Spleen (tissue), 11 donors: Measurements from ENCODE around the gene KISS1R. TPM values are rescaled to one million over a fixed set of nuclear protein-coding genes. Genes with fewer than 3 reads are reported as not detected.

Experiments used
- DNase-seq: peaks from one replicate; pipeline ENCODE4 v3.0.0-alpha.2; 2020
- H3K27ac ChIP-seq, 8 donors: fragments of 200-600 bp; sonication (generic) in 7 of 8; 1 replicate in 4 of 8; 2 replicates in 4 of 8; pipeline versions ENCODE4 v1.5.0 to v1.8.0; 2016 to 2021; ENCODE audit warnings: inconsistent platforms in 4 of 8, mild to moderate bottlenecking in 4 of 8, moderate library complexity in 1 of 8
- H3K27me3 ChIP-seq, 7 donors: fragments of 200-600 bp; sonication (generic) in 6 of 7; replicated peaks in 1 of 7; 1 replicate in 4 of 7; 2 replicates in 3 of 7; pipeline versions ENCODE4 v1.5.0 to v1.8.0; 2016 to 2021; ENCODE audit warnings: inconsistent platforms in 3 of 7, mild to moderate bottlenecking in 1 of 7
- H3K36me3 ChIP-seq, 6 donors: fragments of 200-600 bp; sonication (generic) in 5 of 6; 1 replicate in 4 of 6; 2 replicates in 2 of 6; pipeline versions ENCODE4 v1.5.0 to v1.8.0; 2016 to 2021; ENCODE audit warnings: inconsistent platforms in 2 of 6
- H3K4me1 ChIP-seq, 6 donors: fragments of 200-600 bp; sonication (generic) in 5 of 6; 1 replicate in 3 of 6; 2 replicates in 3 of 6; pipeline versions ENCODE4 v1.5.0 to v1.8.0; 2016 to 2021; ENCODE audit warnings: inconsistent platforms in 3 of 6
- H3K4me3 ChIP-seq, 8 donors: fragments of 200-600 bp; sonication (generic) in 7 of 8; 1 replicate in 4 of 8; 2 replicates in 4 of 8; pipeline versions ENCODE4 v1.5.0 to v1.8.0; 2016 to 2021; ENCODE audit warnings: inconsistent platforms in 4 of 8, mild to moderate bottlenecking in 4 of 8, moderate library complexity in 2 of 8
- H3K9me3 ChIP-seq, 8 donors: fragments of 200-600 bp; sonication (generic) in 7 of 8; 1 replicate in 4 of 8; 2 replicates in 4 of 8; pipeline versions ENCODE4 v1.5.0 to v1.8.0; 2016 to 2021; ENCODE audit warnings: inconsistent platforms in 4 of 8
- CTCF ChIP-seq, 11 experiments: fragments of 200-600 bp in 7 of 11; fragments of 450-650 bp in 4 of 11; sonication (generic) in 4 of 11; IDR thresholded peaks in 8 of 11; conservative IDR thresholded peaks in 3 of 11; 1 replicate in 7 of 11; 2 replicates in 4 of 11; pipeline versions ENCODE4 v1.4.0 to v1.8.0; 2016 to 2021; ENCODE audit warnings: antibody characterized with exemption in 11 of 11, inconsistent platforms in 4 of 11, mild to moderate bottlenecking in 1 of 11
- POLR2A ChIP-seq, 3 donors: fragments of 450-650 bp; IDR thresholded peaks; one replicate each; pipeline ENCODE4 v1.5.1; 2017; ENCODE audit warnings: antibody characterized with exemption in 3 of 3, mild to moderate bottlenecking in 1 of 3
- POLR2AphosphoS5 ChIP-seq, 3 donors: sonication (generic); formaldehyde crosslinking; IDR thresholded peaks; one replicate each; pipeline ENCODE4 v1.5.1; 2017; ENCODE audit warnings: antibody characterized with exemption in 3 of 3
- WGBS, 5 donors: extraction: QIAGEN DNeasy Blood & Tissue Kit in 3 of 5; methylation state at CpG; one replicate each; pipeline versions ENCODE4 v1.1.5 to v1.1.7; 2013 to 2018; 5-methylcytosine and 5-hydroxymethylcytosine counted together
- intact Hi-C: fragments of 100-400 bp; cut with DNase I; formaldehyde crosslinking; loops from one replicate; pipeline ENCODE4 v1.15.0; 2023; ENCODE audit warnings: low total_unique reads
- polyA plus RNA-seq, 3 donors: library from polyadenylated mRNA; stranded (reverse); fragments of 200-250 nt; gene quantifications; one replicate each; pipeline ENCODE4 v1.2.1, GENCODE V29; 2013
- total RNA-seq, 7 donors: library from RNA; depleted of rRNA in 3 of 7; stranded (reverse); fragments of >200 nt in 3 of 7; fragmentation: NEBNext Ultra II Directional in 4 of 7; extraction: Animal tissue kit (Norgen Biotek cat#: 25700) in 4 of 7; gene quantifications; one replicate each; pipeline versions ENCODE4 v1.1.0 to v1.2.1, GENCODE V29; 2016 to 2021
- donor health status: healthy with polysubstance abuse.
- donor health status: DM: no; HTN: no; CAD: no; lungs with moderate emphysema.
- donor health status: DM: no; HTN: no; CAD: no.
- donor health status: Bipolar disorder and iron deficiency.
- donor health status: healthy.
- donor health status: DM: no; HTN: no; CAD: no.
- donor health status: DM: yes; HTN: yes; CAD: no.

KISS1R gene
- total and polyA plus RNA-seq, 10 donors: 0.22 to 0.50 (median 0.35) TPM; not detected in 2

GRCh38 chr19:907183-907853 lies 9.8 kb upstream of the KISS1R start:
- H3K27ac ChIP-seq: peak overlapping the region; percentile 79 to 99 (median 94)
- WGBS, 5 donors: 42 to 64% (median 52%) methylated on average over 10 to 14 of the region's 14 CpGs

GRCh38 chr19:911197-912033 lies 5.7 kb upstream of the KISS1R start:
- Histone ChIP-seq H3K4me1 (peaks cover 29 to 85% (median 63%) of the 10 kb centered on the region in 6 donors), H3K27ac (peak overlapping the region in 7 of 8 donors; percentile 32 to 99 (median 98)), H3K27me3 (peaks cover 0 to 6% (median 0%) of the 10 kb centered on the region in 7 donors), H3K4me3 (peak overlapping the region in 5 of 8 donors; percentile 8 to 84 (median 64)), H3K36me3 (peaks cover 0 to 20% (median 0%) of the 10 kb centered on the region in 6 donors), H3K9me3 (no peaks in the 10 kb centered on the region)
- peak in 1 of 3 donors; percentile 61 for TF ChIP-seq POLR2AphosphoS5 (IDR thresholded peaks at IDR 0.05)
- TF ChIP-seq CTCF (IDR thresholded peaks at IDR 0.05 in 8 of 11, conservative IDR thresholded peaks at IDR 0.05 in 3 of 11): no peak
- no peak for TF ChIP-seq POLR2A (IDR thresholded peaks at IDR 0.05)
- WGBS, 5 donors: 80 to 87% (median 82%) methylated on average over 53 to 54 of the region's 54 CpGs
- DNase-seq: peak; percentile 86
- intact Hi-C loops: no loop called here

More at GRCh38 chr19:907183-907853, 9.8 kb upstream of the KISS1R start:
- intact Hi-C loops: no loop called here
- Histone ChIP-seq H3K27me3 (no peaks in the 10 kb centered on the region), H3K9me3 (no peaks in the 10 kb centered on the region), H3K4me3 (peak overlapping the region in 1 of 8 donors; percentile 68), H3K4me1 (peaks cover 29 to 97% (median 67%) of the 10 kb centered on the region in 6 donors), H3K36me3 (peaks cover 0 to 43% (median 1%) of the 10 kb centered on the region in 6 donors)
- DNase-seq: peak; percentile 93
- TF ChIP-seq POLR2AphosphoS5 (IDR thresholded peaks at IDR 0.05) (peak; percentile 40 to 79 (median 42)), CTCF (IDR thresholded peaks at IDR 0.05 in 8 of 11, conservative IDR thresholded peaks at IDR 0.05 in 3 of 11) (no peak)

GRCh38 chr19:912181-913079 lies 4.7 kb upstream of the KISS1R start:
- peak overlapping the region; percentile 44 to 84 (median 58) for H3K4me3 ChIP-seq
- TF ChIP-seq CTCF (IDR thresholded peaks at IDR 0.05 in 8 of 11, conservative IDR thresholded peaks at IDR 0.05 in 3 of 11) (no peak), POLR2A (IDR thresholded peaks at IDR 0.05) (no peak), POLR2AphosphoS5 (IDR thresholded peaks at IDR 0.05) (no peak)
- intact Hi-C loops: no loop called here
- no peaks in the 10 kb centered on the region for H3K9me3 ChIP-seq
- H3K27me3 ChIP-seq: peaks cover 4 to 16% (median 10%) of the 10 kb centered on the region in 7 donors
- peaks cover 32 to 85% (median 63%) of the 10 kb centered on the region in 6 donors for H3K4me1 ChIP-seq
- 3 to 9% (median 5%) methylated on average over 36 to 67 of the region's 69 CpGs for WGBS, 5 donors
- peaks cover 0 to 20% (median 0%) of the 10 kb centered on the region in 6 donors for H3K36me3 ChIP-seq
- H3K27ac ChIP-seq: peak overlapping the region; percentile 66 to 99 (median 98)
- DNase-seq: peak; percentile 89
